GM10847 (cell line): ENCODE results near the gene CYFIP2.

ENCODE experiments used
- POLR2A ChIP-seq: IDR thresholded peaks from 2 replicates; pipeline ENCODE4 v1.6.1; 2011; ENCODE audit not compliant: insufficient read length; ENCODE audit errors: extremely low read depth

The CYFIP2 gene

DNA sequence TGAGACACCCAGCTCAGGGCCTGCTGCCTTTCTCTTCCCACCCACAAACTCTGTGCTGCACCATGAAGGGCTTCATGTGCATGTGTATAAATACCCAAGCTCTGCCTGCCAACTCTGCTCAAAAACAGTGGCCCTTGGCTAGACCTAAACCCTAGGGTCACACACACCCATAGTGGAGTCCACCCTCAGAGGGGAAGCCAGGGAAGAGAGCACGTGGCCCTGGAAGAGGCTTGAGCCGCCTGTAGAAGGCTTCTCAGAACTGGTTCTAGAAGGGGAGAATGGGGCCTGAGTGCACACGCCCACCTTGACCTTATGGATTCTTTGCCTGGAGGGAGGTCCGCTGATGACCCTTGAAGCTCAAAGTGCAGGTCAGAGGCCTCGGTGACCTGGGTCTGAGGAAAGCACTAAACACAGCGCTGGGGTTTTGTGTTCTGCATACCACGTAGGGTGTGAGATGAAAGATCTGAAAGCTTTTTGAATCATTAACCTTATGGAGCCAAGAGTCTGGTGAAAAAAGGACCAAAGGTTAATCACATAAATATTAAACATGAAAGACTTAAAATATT is 60.6 kb downstream of the CYFIP2 start:
- no peak for TF ChIP-seq POLR2A

DNA sequence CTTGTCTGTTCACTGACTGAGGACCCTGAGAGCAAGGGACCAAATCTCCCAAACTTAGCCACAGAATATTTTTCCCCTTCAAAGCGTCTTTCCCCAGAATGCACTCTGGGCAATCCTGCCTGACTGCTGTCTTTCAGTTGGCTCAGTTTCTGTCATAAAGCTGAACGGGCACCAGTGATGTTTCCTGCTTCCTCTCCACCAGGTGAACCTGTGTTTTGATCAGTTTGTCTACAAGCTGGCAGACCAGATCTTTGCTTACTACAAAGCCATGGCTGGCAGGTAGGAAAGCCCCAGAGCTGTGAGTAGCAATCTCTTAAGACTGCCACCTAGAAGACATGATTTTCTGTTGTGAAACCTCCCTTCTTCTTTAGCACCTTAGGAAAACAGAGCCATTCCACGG is 61.8 kb downstream of the CYFIP2 start:
- TF ChIP-seq POLR2A, result no peak

DNA sequence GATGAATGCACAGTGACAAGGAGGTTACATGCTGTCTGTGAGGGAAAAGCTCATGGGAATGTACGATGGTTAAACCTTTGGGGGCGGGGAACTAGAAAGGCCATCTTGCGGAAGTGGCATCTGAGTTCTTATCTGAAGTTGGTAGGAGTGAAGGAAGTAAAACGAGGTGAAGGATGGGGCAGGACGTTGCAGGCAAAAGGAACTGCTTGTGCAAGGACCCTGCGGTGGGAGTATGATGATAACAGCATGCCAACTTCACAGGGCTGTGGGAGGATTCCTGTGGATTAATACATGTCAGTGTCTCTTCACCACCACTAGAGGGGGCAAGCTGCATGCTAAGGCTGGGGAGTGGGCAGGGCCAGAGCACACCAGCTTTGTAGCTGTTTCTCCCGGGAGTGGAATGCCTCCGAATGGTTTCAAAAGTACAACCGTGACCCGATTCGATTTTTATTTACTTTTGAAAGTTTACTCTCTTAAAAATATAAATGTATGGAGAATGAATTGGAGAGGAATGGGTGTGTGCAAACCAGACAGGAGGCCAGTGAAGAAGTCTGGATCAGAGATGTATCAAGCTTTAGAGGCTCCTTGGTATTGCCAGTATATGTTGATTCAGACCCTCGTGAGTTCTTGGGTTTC is 62.5 kb downstream of the CYFIP2 start:
- no peak for TF ChIP-seq POLR2A

DNA sequence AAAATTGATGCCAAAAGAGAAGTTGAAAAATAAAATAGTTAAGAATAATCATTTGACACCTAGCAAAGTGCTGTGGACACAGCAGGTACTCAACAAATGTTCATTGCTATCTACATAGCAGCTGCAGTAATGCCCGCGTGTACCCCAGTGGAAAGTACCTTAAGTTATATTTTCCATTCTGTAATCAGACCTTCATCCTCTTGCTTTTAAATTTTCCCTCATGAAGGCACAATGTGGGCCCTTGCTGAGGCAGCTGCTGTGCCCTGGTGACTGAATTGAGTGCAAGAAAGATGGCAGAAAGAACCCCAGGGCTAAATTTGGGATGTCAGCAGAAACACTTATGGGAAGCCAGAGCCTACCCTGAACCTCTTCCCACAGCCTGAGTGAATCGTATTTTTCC is 65.9 kb downstream of the CYFIP2 start:
- no peak for TF ChIP-seq POLR2A

DNA sequence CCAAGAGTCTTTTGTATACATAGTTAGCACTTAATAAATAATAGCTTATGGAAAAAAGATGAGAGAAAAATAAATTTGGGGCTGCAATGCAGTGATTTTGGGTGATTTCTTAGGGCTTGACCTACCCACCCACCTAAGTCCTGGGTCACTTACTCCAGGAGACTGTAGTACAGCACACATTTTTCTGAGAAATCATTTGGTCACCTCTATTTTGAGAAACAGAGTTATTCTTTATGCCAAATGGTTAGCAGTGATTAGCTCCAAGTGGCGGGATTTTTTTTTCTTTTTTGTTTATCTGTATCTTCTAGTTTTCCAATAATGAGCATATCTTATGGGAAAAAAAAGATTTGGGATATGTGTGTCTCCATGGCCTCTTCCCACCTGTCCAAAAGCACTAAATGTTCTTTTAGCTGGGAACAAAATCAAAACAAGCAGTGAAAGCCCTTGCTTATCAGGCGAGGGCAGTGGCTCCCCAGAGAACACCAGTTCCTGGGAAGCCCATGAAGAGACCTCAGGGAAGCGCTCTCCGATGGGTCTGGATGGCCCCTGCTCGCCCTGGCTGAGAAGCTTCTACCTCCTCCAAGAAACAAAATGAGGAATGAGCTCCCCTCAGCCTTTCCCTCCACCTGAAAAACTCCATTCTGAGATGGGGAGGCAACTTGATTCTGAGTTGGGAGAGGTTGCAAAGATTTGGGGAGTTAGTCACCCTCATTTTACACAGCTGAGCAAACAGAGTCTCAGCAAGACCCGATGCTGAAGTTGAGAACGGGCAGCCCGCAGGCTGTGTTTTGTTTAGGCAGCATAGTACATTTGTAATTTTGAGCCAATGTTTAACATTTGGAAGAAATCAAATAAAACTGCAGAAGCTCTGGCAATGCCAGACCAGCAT is 69.9 kb downstream of the CYFIP2 start:
- no peak for TF ChIP-seq POLR2A

DNA sequence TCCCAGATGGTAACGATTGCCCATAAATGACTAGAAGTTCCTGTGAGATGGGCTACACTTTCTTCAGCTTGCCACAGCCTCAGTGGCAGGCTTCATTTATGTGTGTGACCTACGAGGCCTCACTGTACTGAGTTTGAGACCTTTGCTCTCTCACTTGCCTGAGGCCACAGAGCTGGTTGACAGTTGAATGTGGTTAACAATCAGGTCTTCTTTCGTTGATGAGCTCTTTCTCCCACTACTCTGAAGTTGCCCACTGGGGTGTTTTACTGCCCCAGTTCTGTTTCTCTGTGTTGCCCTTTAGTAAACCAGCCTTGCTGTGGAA is 70.5 kb downstream of the CYFIP2 start:
- no peak for TF ChIP-seq POLR2A

DNA sequence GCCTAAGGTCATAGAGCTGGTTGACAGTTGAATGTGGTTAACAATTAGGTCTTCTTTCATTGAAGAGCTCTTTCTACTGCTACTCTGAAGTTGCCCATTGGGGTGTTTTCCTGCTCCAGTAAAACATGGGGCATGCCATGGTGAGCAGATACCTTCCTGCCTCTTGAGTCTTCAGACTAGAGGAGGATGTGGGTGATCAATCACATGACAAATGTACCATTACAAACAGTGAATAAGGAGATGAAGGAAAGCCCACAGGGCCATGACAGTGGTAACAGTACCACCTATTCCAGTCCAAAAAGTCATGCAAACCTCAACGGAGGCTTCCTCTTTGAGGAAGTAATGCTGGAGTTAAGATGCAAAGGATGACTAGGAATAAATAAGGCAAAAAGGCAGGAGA is 73.5 kb downstream of the CYFIP2 start:
- no peak for TF ChIP-seq POLR2A

DNA sequence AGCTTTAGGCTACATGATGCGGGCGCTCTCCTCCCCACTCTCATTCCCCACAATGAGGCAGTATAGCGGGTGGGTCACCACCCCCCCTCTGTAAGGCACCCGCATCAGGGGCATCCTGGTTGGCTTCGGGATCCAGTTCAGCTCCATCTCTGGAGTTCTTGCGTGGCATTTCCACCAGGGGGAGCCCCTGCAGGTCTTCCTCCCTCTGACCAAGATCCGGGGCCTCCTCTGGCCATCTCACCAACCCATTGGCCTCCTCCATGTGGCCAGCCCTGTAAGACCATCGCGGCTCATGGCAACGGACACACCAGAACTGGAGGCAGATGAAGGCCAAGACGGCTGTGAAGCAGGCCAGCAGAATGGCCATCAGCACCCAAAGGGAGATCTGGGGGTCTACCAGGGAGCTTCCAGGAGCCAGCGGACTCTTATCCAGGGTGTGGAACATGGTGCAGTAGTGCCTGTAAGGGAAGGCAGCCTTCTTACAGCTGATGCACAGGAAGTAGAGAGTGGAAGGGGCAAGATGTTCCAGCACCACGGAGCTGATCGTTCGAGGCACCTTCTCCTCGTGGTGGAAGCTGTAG is 77.0 kb downstream of the CYFIP2 start:
- no peak for TF ChIP-seq POLR2A

DNA sequence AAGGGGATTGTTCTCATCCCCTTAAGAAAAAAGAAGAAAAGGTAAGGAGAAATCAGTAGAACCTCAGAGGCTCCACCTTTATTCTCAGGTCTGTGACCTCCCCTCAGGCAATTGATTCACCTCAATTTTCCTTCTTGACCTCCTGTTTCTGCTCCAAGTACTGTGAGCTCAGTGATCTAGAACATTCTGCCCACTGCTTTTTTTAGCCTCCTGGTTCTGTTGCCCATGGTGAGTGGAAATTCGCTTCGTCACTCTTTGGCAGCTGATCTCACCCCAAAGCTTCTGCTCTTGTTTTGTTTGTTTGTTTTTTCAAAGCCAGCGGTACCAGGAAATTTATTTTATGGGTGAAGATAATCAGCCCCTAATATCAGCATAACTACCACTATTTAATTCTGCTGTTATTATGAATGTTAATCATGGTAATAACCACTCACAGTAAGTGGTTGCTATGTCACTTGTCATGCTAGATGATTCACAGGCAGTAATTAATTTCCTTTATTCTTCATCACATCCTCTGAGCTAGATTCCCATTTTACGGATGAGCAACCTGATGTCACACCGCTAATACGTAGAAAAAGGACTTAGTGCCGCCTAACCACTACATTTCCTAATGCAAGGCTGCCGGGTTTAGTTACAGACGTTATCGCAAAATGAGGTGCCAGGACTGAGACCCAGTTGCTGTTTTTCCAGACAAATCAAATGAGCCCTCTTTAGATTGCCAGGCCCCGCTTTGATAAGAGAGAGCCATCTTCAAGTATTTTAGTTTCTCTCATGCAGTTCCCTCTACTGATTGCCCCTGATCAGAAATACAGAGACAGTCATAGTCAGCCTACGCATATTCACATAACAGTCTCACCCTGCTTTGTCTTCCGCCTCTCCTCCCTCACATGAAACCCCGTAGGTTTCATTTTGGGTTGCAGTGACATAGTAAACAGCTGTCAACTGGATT is 78.2 kb downstream of the CYFIP2 start:
- TF ChIP-seq POLR2A, result no peak

DNA sequence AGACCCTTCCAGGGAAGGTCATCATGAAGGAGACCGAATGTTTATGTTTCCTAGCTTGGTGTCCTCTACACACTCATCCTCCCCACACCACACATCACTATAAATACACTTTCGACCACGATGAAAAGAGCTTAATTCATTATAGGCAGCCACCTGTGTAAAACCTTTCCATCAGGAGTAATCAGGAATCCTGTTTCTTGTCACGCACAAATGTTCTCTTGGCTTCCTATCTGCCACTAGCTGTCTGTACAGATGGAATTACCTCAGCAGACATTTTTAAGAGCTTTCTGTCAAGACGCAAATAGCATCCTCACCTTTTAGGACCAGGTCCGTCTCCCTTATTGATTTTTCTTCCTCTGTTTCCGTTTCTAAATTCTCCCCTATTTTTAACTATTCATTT is 79.1 kb downstream of the CYFIP2 start:
- no peak for TF ChIP-seq POLR2A

DNA sequence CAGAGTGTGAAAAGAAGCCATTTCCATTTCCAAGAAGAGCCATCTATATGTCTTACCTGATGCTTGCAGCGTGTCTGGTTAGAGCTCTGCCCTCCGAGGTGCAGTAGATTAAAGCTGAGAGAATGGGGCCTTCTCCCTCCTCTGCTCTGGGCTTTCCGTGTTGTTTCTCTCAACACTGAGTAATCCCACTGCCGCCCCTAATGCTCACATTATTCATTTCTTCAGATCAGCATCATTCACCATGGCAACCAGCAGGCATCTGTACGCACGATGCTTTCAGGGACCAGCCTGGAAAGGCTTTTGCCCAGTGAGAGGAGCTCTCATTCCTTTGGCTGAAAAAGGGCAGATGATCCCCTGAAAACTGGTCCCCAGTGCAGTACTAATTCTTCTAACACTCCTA is 79.6 kb downstream of the CYFIP2 start:
- TF ChIP-seq POLR2A, result no peak

DNA sequence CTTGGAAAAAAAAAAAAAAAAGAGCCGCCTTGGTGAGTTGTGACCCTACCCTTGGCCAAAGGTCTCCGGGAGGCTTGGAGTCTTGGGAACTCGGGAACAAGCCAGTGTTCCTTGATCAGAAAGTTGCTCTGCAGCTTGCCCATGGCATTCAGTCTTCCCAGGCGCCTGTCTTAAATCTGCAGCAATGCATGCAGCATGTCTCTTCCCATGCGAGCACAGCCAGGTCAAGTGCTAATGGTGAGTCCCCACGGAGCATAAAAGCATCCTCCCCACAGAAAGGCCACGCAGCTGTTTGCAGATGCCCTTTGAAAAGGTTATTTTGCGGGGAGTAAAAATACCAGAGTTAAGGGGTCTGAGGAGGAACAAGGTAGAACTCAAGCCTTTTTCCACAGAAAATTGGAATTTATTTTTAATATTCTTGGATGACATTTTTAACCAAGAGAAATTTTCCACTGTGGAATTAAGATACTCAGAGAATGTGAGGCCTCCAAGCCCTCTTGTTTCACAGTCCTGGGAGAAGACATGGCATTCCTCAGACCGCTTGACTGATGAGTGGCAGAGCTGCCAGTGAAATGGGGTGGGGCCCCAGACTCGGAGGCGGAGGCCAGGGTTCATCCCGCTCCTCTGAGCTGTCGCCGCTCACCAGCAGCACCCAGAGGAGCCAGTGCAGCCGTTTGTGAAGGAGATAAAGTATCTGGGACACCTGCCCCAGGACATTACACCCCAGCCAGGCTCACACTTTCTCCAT is 81.6 kb downstream of the CYFIP2 start:
- no peak for TF ChIP-seq POLR2A

DNA sequence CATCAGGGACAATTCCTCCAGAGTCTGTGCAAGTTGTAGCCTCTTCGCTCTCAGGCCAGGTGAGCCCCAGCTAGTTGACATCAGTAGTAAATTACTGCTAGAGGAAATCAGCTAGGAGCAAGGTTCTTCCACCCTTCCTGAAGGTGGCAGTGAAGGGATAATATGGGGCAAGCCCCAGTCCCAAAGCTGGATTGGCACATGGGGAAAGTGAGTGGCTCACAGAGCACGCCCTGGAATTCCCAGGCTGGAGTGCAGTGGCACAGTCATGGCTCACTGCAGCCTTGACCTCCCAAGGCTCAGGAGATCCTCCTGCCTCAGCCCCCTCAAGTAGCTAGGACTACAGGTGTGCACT is 82.1 kb downstream of the CYFIP2 start:
- TF ChIP-seq POLR2A, result no peak
